HCT116 (cell line): ENCODE measurements around the gene NSMCE4A. TPM values are rescaled to one million over a fixed set of nuclear protein-coding genes. Genes with fewer than 3 reads are reported as not detected.

Source experiments
- ATAC-seq: fragments of 200-7000 bp; cut with Tn5 transposase; 2 replicates; pipeline ENCODE4 v1.9.1; 2020; ENCODE audit warnings: mild to moderate bottlenecking, moderate library complexity
- BruUV-seq: library from RNA; stranded (reverse); fragments of 400-500 nt; replicated peaks from 2 replicates; lab custom pipeline; 2021; lab: Mats Ljungman, UMichigan
- CTCF ChIA-PET: fragments of 300-600 bp; sonication (Branson Sonifier 250); formaldehyde crosslinking; loops from one replicate; lab custom pipeline; 2021; ENCODE audit warnings: antibody characterized with exemption; lab: Charles Lee
- POLR2A ChIA-PET: fragments of 300-600, 350-600 bp; sonication (Branson Sonifier 250); formaldehyde crosslinking; loops from one replicate; lab custom pipeline; 2021; ENCODE audit warnings: antibody characterized with exemption; lab: Charles Lee
- RAD21 ChIA-PET, 2 experiments: fragments of 300-600 bp; sonication (Branson Sonifier 250); formaldehyde crosslinking; loops; one replicate each; lab custom pipeline; 2023; ENCODE audit warnings: low total read pairs in 2 of 2; ENCODE audit not compliant: uncharacterized antibody in 2 of 2, unreplicated experiment in 2 of 2, low non-redundant PET in 1 of 2; lab: Charles Lee
- DNase-seq: peaks from one replicate; pipeline ENCODE4 v3.0.0-alpha.2; 2010; ENCODE audit warnings: low read depth, low spot score
- H2AFZ ChIP-seq: fragments of 200-600 bp; shearing (Covaris generic), sonication (generic); 2 replicates; pipeline ENCODE4 v1.6.1; 2017; ENCODE audit warnings: low read depth, mixed run types, mixed read lengths, antibody characterized with exemption, low read length; ENCODE audit not compliant: poor library complexity, severe bottlenecking
- H3K27ac ChIP-seq: 2 replicates; pipeline ENCODE4 v1.5.1; 2012; ENCODE audit warnings: low read depth, low read length
- H3K27me3 ChIP-seq: fragments of 200-600 bp; sonication (generic); 2 replicates; pipeline ENCODE4 v1.6.1; 2016; ENCODE audit warnings: mixed run types, low read length, mixed read lengths; ENCODE audit not compliant: insufficient read depth
- H3K36me3 ChIP-seq, 2 experiments: fragments of 200-500 bp in 1 of 2; fragments of 200-600 bp in 1 of 2; sonication (Bioruptor generic) in 1 of 2; sonication (generic) in 1 of 2; 2 replicates each; pipeline versions ENCODE4 v1.5.1 to v1.6.1; 2014 to 2016; ENCODE audit warnings: low read length in 2 of 2, inconsistent platforms in 1 of 2, mixed read lengths in 1 of 2, mixed run types in 1 of 2; ENCODE audit not compliant: insufficient read depth in 2 of 2, control insufficient read depth in 1 of 2
- H3K4me1 ChIP-seq, 2 experiments: fragments of 200-600 bp in 1 of 2; sonication (generic) in 1 of 2; 2 replicates each; pipeline versions ENCODE4 v1.5.1 to v1.6.1; 2012 to 2017; ENCODE audit warnings: low read length in 2 of 2, inconsistent platforms in 1 of 2, mild to moderate bottlenecking in 1 of 2, mixed read lengths in 1 of 2, mixed run types in 1 of 2, moderate library complexity in 1 of 2; ENCODE audit not compliant: insufficient read depth in 2 of 2, control insufficient read depth in 1 of 2
- H3K4me2 ChIP-seq: fragments of 200-600 bp; sonication (generic); 2 replicates; pipeline ENCODE4 v1.6.1; 2017; ENCODE audit warnings: mixed run types, low read length, mixed read lengths
- H3K4me3 ChIP-seq, 2 experiments: fragments of 200-600 bp in 1 of 2; sonication (generic) in 1 of 2; replicated peaks in 1 of 2; 2 replicates each; pipeline ENCODE4 v1.5.1; 2011 to 2016; ENCODE audit warnings: low read length in 2 of 2, control low read depth in 1 of 2, low read depth in 1 of 2, mild to moderate bottlenecking in 1 of 2, mixed read lengths in 1 of 2, mixed run types in 1 of 2
- H3K79me2 ChIP-seq: fragments of 200-600 bp; sonication (generic); 2 replicates; pipeline ENCODE4 v1.6.1; 2017; ENCODE audit warnings: mild to moderate bottlenecking, mixed run types, low read length, moderate library complexity, mixed read lengths; ENCODE audit not compliant: insufficient read depth
- H3K9ac ChIP-seq: fragments of 200-600 bp; sonication (generic); 2 replicates; pipeline ENCODE4 v1.6.1; 2016; ENCODE audit warnings: low read length, mixed read lengths
- H3K9me2 ChIP-seq: fragments of 200-600 bp; sonication (generic), shearing (Covaris generic); 2 replicates; pipeline ENCODE4 v1.6.1; 2017; ENCODE audit warnings: mixed run types, mild to moderate bottlenecking, moderate library complexity; ENCODE audit not compliant: insufficient read depth
- H3K9me3 ChIP-seq, 2 experiments: fragments of 200-500 bp in 1 of 2; fragments of 200-600 bp in 1 of 2; sonication (Bioruptor generic) in 1 of 2; sonication (generic) in 1 of 2; 2 replicates each; pipeline ENCODE4 v1.6.1; 2014 to 2017; ENCODE audit warnings: low read length in 2 of 2, mixed read lengths in 2 of 2, inconsistent platforms in 1 of 2, low read depth in 1 of 2, mild to moderate bottlenecking in 1 of 2, mixed run types in 1 of 2, moderate library complexity in 1 of 2; ENCODE audit not compliant: control insufficient read depth in 1 of 2, insufficient read depth in 1 of 2
- H4K20me1 ChIP-seq: fragments of 200-600 bp; sonication (generic), shearing (Covaris generic); 2 replicates; pipeline ENCODE4 v1.6.1; 2017; ENCODE audit warnings: mixed run types, mild to moderate bottlenecking, moderate library complexity; ENCODE audit not compliant: insufficient read depth
- ATF3 ChIP-seq: IDR thresholded peaks from 2 replicates; pipeline ENCODE4 v1.6.1; 2012
- CBX3 ChIP-seq: IDR thresholded peaks from 2 replicates; pipeline ENCODE4 v1.6.1; 2012; ENCODE audit warnings: low read depth
- CEBPB ChIP-seq: IDR thresholded peaks from 2 replicates; pipeline ENCODE4 v1.6.1; 2012; ENCODE audit warnings: low read depth
- CTCF ChIP-seq, 3 experiments: fragments of 200-600 bp in 1 of 3; sonication (generic) in 1 of 3; IDR thresholded peaks in 2 of 3; conservative IDR thresholded peaks in 1 of 3; 2 replicates each; pipeline ENCODE4 v1.5.1; 2012 to 2017; ENCODE audit warnings: low read depth in 2 of 3, low read length in 2 of 3, antibody characterized with exemption in 1 of 3, borderline replicate concordance in 1 of 3, control low read depth in 1 of 3, mild to moderate bottlenecking in 1 of 3, mixed read lengths in 1 of 3, mixed run types in 1 of 3, moderate library complexity in 1 of 3; ENCODE audit not compliant: insufficient read depth in 1 of 3
- ELF1 ChIP-seq: IDR thresholded peaks from 2 replicates; pipeline ENCODE4 v1.6.1; 2012; ENCODE audit warnings: low read depth, borderline replicate concordance
- EZH2 ChIP-seq: fragments of 200-600 bp; sonication (generic); IDR thresholded peaks from 2 replicates; pipeline ENCODE4 v1.6.1; 2017; ENCODE audit warnings: antibody characterized with exemption, mixed run types
- JUND ChIP-seq: IDR thresholded peaks from 2 replicates; pipeline ENCODE4 v1.6.1; 2012
- POLR2A ChIP-seq: IDR thresholded peaks from 2 replicates; pipeline ENCODE4 v1.7.0; 2011; ENCODE audit warnings: borderline replicate concordance; ENCODE audit not compliant: insufficient read depth, insufficient read length; ENCODE audit errors: extremely low read depth
- POLR2AphosphoS5 ChIP-seq: IDR thresholded peaks from 2 replicates; pipeline ENCODE4 v1.6.1; 2011; ENCODE audit warnings: mild to moderate bottlenecking, low read depth, low read length, moderate library complexity
- RAD21 ChIP-seq: IDR thresholded peaks from 2 replicates; pipeline ENCODE4 v1.6.1; 2012; ENCODE audit warnings: low read depth, mild to moderate bottlenecking
- REST ChIP-seq: IDR thresholded peaks from 2 replicates; pipeline ENCODE4 v1.6.1; 2012; ENCODE audit warnings: low read depth
- SIN3A ChIP-seq: IDR thresholded peaks from 2 replicates; pipeline ENCODE4 v1.6.1; 2012; ENCODE audit warnings: low read depth
- SP1 ChIP-seq: IDR thresholded peaks from 2 replicates; pipeline ENCODE4 v1.6.1; 2012; ENCODE audit warnings: low read depth
- SRF ChIP-seq: IDR thresholded peaks from 2 replicates; pipeline ENCODE4 v1.6.1; 2012; ENCODE audit warnings: low read depth
- TCF7L2 ChIP-seq: IDR thresholded peaks from 2 replicates; pipeline ENCODE4 v1.7.0; 2011; ENCODE audit warnings: borderline replicate concordance, inconsistent platforms; ENCODE audit not compliant: insufficient read depth, insufficient read length; ENCODE audit errors: extremely low read depth
- YY1 ChIP-seq: IDR thresholded peaks from 2 replicates; pipeline ENCODE4 v1.6.1; 2011; ENCODE audit warnings: low read length, low read depth, moderate library complexity, mild to moderate bottlenecking; ENCODE audit not compliant: insufficient replicate concordance; ENCODE audit errors: extremely low read depth
- ZFX ChIP-seq: fragments of 450-650 bp; IDR thresholded peaks from 2 replicates; pipeline ENCODE4 v1.6.1; 2017
- ZNF274 ChIP-seq: fragments of 200-500 bp; sonication (Bioruptor generic); IDR thresholded peaks from 2 replicates; pipeline ENCODE4 v1.6.1; 2014; ENCODE audit warnings: mild to moderate bottlenecking, low read depth, low read length, inconsistent platforms
- intact Hi-C: fragments of 100-400 bp; cut with micrococcal nuclease; formaldehyde crosslinking; loops from 2 replicates; pipeline ENCODE4 v1.10.0; 2022
- total RNA-seq: library from RNA; stranded (reverse); gene quantifications from one replicate; pipeline ENCODE4 v1.2.1, GENCODE V29; 2021; ENCODE audit not compliant: unreplicated experiment

The NSMCE4A gene
- total RNA-seq, 1 experiment from 2014 or later: 70.6 TPM

- Histone ChIP-seq H3K27me3 (no peaks in the 10 kb centered on the region), H2AFZ (no peak overlapping the region), H3K36me3 (no peaks in the 10 kb centered on the region), H3K79me2 (no peaks in the 10 kb centered on the region), H3K4me1 (no peaks in the 10 kb centered on the region; a peak in 1 of 4 replicates), H3K9me2 (no peaks in the 10 kb centered on the region), H3K27ac (no peak overlapping the region), H3K9me3 (no peaks in the 10 kb centered on the region), H3K9ac (no peak overlapping the region), H4K20me1 (no peaks in the 10 kb centered on the region), H3K4me3 (no peak overlapping the region), H3K4me2 (no peak overlapping the region)
- intact Hi-C loops: no loop called here
- TF ChIP-seq TCF7L2: no peak
- no peak for TF ChIP-seq RAD21
- TF ChIP-seq EZH2: no peak
- TF ChIP-seq ZNF274: no peak
- TF ChIP-seq SIN3A: no peak
- TF ChIP-seq SRF: no peak
- no peak for TF ChIP-seq ZFX
- TF ChIP-seq CTCF (IDR thresholded peaks at IDR 0.05 in 2 of 3, conservative IDR thresholded peaks at IDR 0.05 in 1 of 3; ENCODE audit: borderline replicate concordance in 1 of 3, insufficient read depth in 1 of 3, low read depth in 2 of 3, low read length in 2 of 3): no peak
- no peak for TF ChIP-seq ATF3
- no peak for TF ChIP-seq POLR2A
- TF ChIP-seq CEBPB: no peak
- TF ChIP-seq POLR2AphosphoS5: no peak
- no peak for TF ChIP-seq JUND
- no peak for TF ChIP-seq REST
- no peak for TF ChIP-seq ELF1
- no peak for TF ChIP-seq SP1
- no peak for TF ChIP-seq YY1
- TF ChIP-seq CBX3: no peak
- RAD21 ChIA-PET: no interaction called here
- POLR2A ChIA-PET: no interaction called here
- no peak for DNase-seq
- BruUV-seq: no TSS peak
- CTCF ChIA-PET: no interaction called here
- ATAC-seq: no peak
Measured at GRCh38 chr10:121952226-121952625, 22.8 kb downstream of the NSMCE4A start.
